Upper lobe of left lung (tissue), 4 donors: Measurements from ENCODE around the gene KIAA0825.

Experiments used
- EP300 ChIP-seq, 4 donors: sonication (generic); formaldehyde crosslinking; IDR thresholded peaks; one replicate each; pipeline ENCODE4 v1.5.1; 2017; ENCODE audit warnings: antibody characterized with exemption in 4 of 4, control low read depth in 2 of 4
- POLR2A ChIP-seq, 4 donors: fragments of 450-650 bp; IDR thresholded peaks; one replicate each; pipeline ENCODE4 v1.5.1; 2016 to 2017; ENCODE audit warnings: antibody characterized with exemption in 4 of 4, mild to moderate bottlenecking in 2 of 4
- TF ChIP-seq, protein P1 (sequence below), 6 experiments: fragments of 450-650 bp in 4 of 6; fragments of 200-600 bp in 2 of 6; sonication (generic) in 2 of 6; IDR thresholded peaks; one replicate each; pipeline ENCODE4 v1.5.1; 2016 to 2019; ENCODE audit warnings: antibody characterized with exemption in 6 of 6

DNA sequence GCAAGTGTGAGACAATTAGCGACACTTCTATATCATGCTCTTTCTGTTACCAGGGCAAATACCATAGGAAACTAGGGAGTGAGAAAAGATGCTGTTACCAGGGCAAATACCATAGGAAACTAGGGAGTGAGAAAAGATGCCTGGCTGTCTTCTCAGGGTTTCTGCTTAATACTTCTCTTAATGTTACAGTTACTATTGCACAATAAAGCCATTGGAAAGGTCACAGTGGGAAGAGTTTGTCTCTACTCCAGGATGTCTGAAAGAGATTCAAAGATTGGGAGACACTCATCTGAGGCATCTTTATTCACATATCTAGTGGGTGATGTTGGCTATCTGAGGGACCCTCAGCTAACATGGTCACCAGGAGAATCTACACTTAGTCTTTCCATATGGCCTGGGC, 445.3 kb downstream of the KIAA0825 start:
- TF ChIP-seq, protein P1, sequence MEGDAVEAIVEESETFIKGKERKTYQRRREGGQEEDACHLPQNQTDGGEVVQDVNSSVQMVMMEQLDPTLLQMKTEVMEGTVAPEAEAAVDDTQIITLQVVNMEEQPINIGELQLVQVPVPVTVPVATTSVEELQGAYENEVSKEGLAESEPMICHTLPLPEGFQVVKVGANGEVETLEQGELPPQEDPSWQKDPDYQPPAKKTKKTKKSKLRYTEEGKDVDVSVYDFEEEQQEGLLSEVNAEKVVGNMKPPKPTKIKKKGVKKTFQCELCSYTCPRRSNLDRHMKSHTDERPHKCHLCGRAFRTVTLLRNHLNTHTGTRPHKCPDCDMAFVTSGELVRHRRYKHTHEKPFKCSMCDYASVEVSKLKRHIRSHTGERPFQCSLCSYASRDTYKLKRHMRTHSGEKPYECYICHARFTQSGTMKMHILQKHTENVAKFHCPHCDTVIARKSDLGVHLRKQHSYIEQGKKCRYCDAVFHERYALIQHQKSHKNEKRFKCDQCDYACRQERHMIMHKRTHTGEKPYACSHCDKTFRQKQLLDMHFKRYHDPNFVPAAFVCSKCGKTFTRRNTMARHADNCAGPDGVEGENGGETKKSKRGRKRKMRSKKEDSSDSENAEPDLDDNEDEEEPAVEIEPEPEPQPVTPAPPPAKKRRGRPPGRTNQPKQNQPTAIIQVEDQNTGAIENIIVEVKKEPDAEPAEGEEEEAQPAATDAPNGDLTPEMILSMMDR (IDR thresholded peaks at IDR 0.05), result no peak
- TF ChIP-seq EP300 (IDR thresholded peaks at IDR 0.05) (no peak), POLR2A (IDR thresholded peaks at IDR 0.05) (no peak)
